K562 (cell line): ENCODE measurements around the gene PHC1. TPM values are rescaled to one million over a fixed set of nuclear protein-coding genes. Genes with fewer than 3 reads are reported as not detected.

Experiments
- JUN ChIP-seq, 2 experiments: sonication (generic) in 1 of 2; formaldehyde crosslinking in 1 of 2; IDR thresholded peaks; 2 replicates each; pipeline versions ENCODE4 v1.6.1 to v1.8.0; 2012 to 2022; ENCODE audit warnings: borderline replicate concordance in 2 of 2, mild to moderate bottlenecking in 2 of 2, improper control_type of control experiment in 1 of 2, low read depth in 1 of 2, low read length in 1 of 2, missing genetic modification reagents in 1 of 2
- MTA3 ChIP-seq: fragments of 450-650 bp; formaldehyde crosslinking; IDR thresholded peaks from 2 replicates; pipeline ENCODE4 v1.6.1; 2017; ENCODE audit warnings: mild to moderate bottlenecking, borderline replicate concordance
- MTF1 ChIP-seq: fragments of 250-450 bp; sonication (Bioruptor Pico); IDR thresholded peaks from 2 replicates; pipeline ENCODE4 v1.9.0; 2021; ENCODE audit warnings: moderate library complexity, mild to moderate bottlenecking, inconsistent platforms, borderline replicate concordance
- POLR2H ChIP-seq: IDR thresholded peaks from 2 replicates; pipeline ENCODE4 v1.6.1; 2016; ENCODE audit warnings: missing genetic modification characterization, low read depth, mild to moderate bottlenecking, control low read depth, missing compliant biosample characterization, moderate library complexity
- RNF219 ChIP-seq: fragments of 250-450 bp; sonication (Bioruptor Pico); IDR thresholded peaks from 2 replicates; pipeline ENCODE4 v1.5.0; 2022; ENCODE audit warnings: mild to moderate bottlenecking
- SIN3B ChIP-seq: fragments of 450-650 bp; IDR thresholded peaks from 2 replicates; pipeline ENCODE4 v1.6.1; 2017; ENCODE audit warnings: low read depth, mild to moderate bottlenecking, moderate library complexity
- ZBTB17 ChIP-seq: fragments of 450-650 bp; formaldehyde crosslinking; IDR thresholded peaks from 2 replicates; pipeline ENCODE4 v1.4.0; 2020; ENCODE audit warnings: mild to moderate bottlenecking
- ZFP36 ChIP-seq: fragments of 150-350 bp; IDR thresholded peaks from 2 replicates; pipeline ENCODE4 v1.6.1; 2018; ENCODE audit warnings: low read length, low read depth; ENCODE audit not compliant: partially characterized antibody
- ZNF280B ChIP-seq: fragments of 250-450 bp; sonication (Bioruptor Pico); IDR thresholded peaks from 2 replicates; pipeline ENCODE4 v1.5.1; 2021; ENCODE audit warnings: mild to moderate bottlenecking
- polyA plus RNA-seq, 8 experiments: library from polyadenylated mRNA; depleted of rRNA in 4 of 8; stranded (reverse) in 5 of 8; unstranded in 3 of 8; fragments of >200 nt; fragmentation: Nextera tagmentation in 2 of 8; fragmentation: Illumina TruSeq in 1 of 8; extraction: Ambion mirVana in 2 of 8; extraction: Trizol in 1 of 8; gene quantifications; 2 replicates each; pipeline versions ENCODE4 v1.2.1 to v1.2.3, GENCODE V29; 2011 to 2014; ENCODE audit warnings: inconsistent platforms in 1 of 8, missing spikeins in 1 of 8
- total RNA-seq, 7 experiments: library from RNA; depleted of rRNA in 6 of 7; stranded (reverse); fragments of >200 nt in 6 of 7; fragmentation: Illumina TruSeq in 2 of 7; extraction: Trizol in 2 of 7; gene quantifications; 2 replicates each; pipeline versions ENCODE4 v1.2.1 to v1.2.3, GENCODE V29; 2011 to 2021; ENCODE audit warnings: low replicate concordance in 1 of 7
- TF ChIP-seq, protein P1 (sequence below): fragments of 250-450 bp; sonication (Bioruptor Pico); IDR thresholded peaks from 2 replicates; pipeline ENCODE4 v1.8.0; 2022; ENCODE audit warnings: inconsistent platforms

The PHC1 gene
- total and polyA plus RNA-seq, 9 of the 15 experiments (the other 6 are each of a cell fraction or from before 2014, with no cell fraction given) = 1.9 to 13.7 (median 6.9) TPM

GRCh38 chr12:8936735-8937134, 22.4 kb downstream of the PHC1 start (continued):
- TF ChIP-seq RNF219 (no peak), ZFP36 (no peak), MTA3 (no peak), MTF1 (CRISPR knock-in tag) (no peak), ZNF280B (CRISPR knock-in tag) (no peak), JUN (IDR thresholded peaks at IDR 0.05; ENCODE audit: borderline replicate concordance, low read depth, low read length) (no peak), JUN (CRISPR knock-in tag; IDR thresholded peaks at IDR 0.05; ENCODE audit: borderline replicate concordance) (no peak), POLR2H (tag) (no peak), SIN3B (no peak), ZBTB17 (CRISPR knock-in tag) (no peak)
- TF ChIP-seq, protein P1, sequence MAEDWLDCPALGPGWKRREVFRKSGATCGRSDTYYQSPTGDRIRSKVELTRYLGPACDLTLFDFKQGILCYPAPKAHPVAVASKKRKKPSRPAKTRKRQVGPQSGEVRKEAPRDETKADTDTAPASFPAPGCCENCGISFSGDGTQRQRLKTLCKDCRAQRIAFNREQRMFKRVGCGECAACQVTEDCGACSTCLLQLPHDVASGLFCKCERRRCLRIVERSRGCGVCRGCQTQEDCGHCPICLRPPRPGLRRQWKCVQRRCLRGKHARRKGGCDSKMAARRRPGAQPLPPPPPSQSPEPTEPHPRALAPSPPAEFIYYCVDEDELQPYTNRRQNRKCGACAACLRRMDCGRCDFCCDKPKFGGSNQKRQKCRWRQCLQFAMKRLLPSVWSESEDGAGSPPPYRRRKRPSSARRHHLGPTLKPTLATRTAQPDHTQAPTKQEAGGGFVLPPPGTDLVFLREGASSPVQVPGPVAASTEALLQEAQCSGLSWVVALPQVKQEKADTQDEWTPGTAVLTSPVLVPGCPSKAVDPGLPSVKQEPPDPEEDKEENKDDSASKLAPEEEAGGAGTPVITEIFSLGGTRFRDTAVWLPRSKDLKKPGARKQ (CRISPR knock-in tag) = no peak
